HCT116 (cell line): Measurements from ENCODE around the gene PRG2.

Experiments
- ELF1 ChIP-seq: IDR thresholded peaks from 2 replicates; pipeline ENCODE4 v1.6.1; 2012; ENCODE audit warnings: low read depth, borderline replicate concordance
- EZH2 ChIP-seq: fragments of 200-600 bp; sonication (generic); IDR thresholded peaks from 2 replicates; pipeline ENCODE4 v1.6.1; 2017; ENCODE audit warnings: antibody characterized with exemption, mixed run types
- FOSL1 ChIP-seq: IDR thresholded peaks from 2 replicates; pipeline ENCODE4 v1.6.1; 2012; ENCODE audit warnings: low read depth
- JUND ChIP-seq: IDR thresholded peaks from 2 replicates; pipeline ENCODE4 v1.6.1; 2012
- POLR2A ChIP-seq: IDR thresholded peaks from 2 replicates; pipeline ENCODE4 v1.7.0; 2011; ENCODE audit warnings: borderline replicate concordance; ENCODE audit not compliant: insufficient read depth, insufficient read length; ENCODE audit errors: extremely low read depth
- POLR2AphosphoS5 ChIP-seq: IDR thresholded peaks from 2 replicates; pipeline ENCODE4 v1.6.1; 2011; ENCODE audit warnings: mild to moderate bottlenecking, low read depth, low read length, moderate library complexity
- SP1 ChIP-seq: IDR thresholded peaks from 2 replicates; pipeline ENCODE4 v1.6.1; 2012; ENCODE audit warnings: low read depth
- TCF7L2 ChIP-seq: IDR thresholded peaks from 2 replicates; pipeline ENCODE4 v1.7.0; 2011; ENCODE audit warnings: borderline replicate concordance, inconsistent platforms; ENCODE audit not compliant: insufficient read depth, insufficient read length; ENCODE audit errors: extremely low read depth
- YY1 ChIP-seq: IDR thresholded peaks from 2 replicates; pipeline ENCODE4 v1.6.1; 2011; ENCODE audit warnings: low read length, low read depth, moderate library complexity, mild to moderate bottlenecking; ENCODE audit not compliant: insufficient replicate concordance; ENCODE audit errors: extremely low read depth
- ZNF274 ChIP-seq: fragments of 200-500 bp; sonication (Bioruptor generic); IDR thresholded peaks from 2 replicates; pipeline ENCODE4 v1.6.1; 2014; ENCODE audit warnings: mild to moderate bottlenecking, low read depth, low read length, inconsistent platforms
- TF ChIP-seq, protein P1 (sequence below), 3 experiments: fragments of 200-600 bp in 1 of 3; sonication (generic) in 1 of 3; IDR thresholded peaks in 2 of 3; conservative IDR thresholded peaks in 1 of 3; 2 replicates each; pipeline ENCODE4 v1.5.1; 2012 to 2017; ENCODE audit warnings: low read depth in 2 of 3, low read length in 2 of 3, antibody characterized with exemption in 1 of 3, borderline replicate concordance in 1 of 3, control low read depth in 1 of 3, mild to moderate bottlenecking in 1 of 3, mixed read lengths in 1 of 3, mixed run types in 1 of 3, moderate library complexity in 1 of 3; ENCODE audit not compliant: insufficient read depth in 1 of 3
- TF ChIP-seq, protein P2 (sequence below): IDR thresholded peaks from 2 replicates; pipeline ENCODE4 v1.6.1; 2011; ENCODE audit warnings: mild to moderate bottlenecking, low read length, moderate library complexity; ENCODE audit not compliant: insufficient replicate concordance; ENCODE audit errors: extremely low read depth
- TF ChIP-seq, protein P3 (sequence below): IDR thresholded peaks from 2 replicates; pipeline ENCODE4 v1.6.1; 2012; ENCODE audit warnings: low read depth
- TF ChIP-seq, protein P4 (sequence below): IDR thresholded peaks from 2 replicates; pipeline ENCODE4 v1.6.1; 2012

DNA sequence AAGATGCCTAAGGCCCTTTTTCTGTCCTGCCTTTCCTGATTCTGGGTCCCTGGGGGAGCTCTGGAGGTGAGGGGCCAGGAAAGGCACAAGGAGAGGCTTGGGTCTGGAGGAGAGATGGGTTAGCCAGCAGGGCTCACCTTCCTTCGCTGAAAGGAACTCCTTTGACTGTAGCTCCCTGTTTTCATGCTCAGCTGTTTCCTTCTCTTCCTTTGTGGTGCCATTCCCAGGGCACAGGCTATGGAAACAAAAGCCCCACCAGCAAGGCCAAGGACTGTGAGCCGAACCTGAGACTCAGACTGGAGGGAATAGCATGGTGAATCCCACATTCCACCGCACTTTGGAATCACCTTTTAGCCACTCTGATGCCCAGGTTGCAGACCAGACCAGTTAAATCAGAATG, 26.0 kb upstream of the PRG2 start:
- TF ChIP-seq, protein P1, sequence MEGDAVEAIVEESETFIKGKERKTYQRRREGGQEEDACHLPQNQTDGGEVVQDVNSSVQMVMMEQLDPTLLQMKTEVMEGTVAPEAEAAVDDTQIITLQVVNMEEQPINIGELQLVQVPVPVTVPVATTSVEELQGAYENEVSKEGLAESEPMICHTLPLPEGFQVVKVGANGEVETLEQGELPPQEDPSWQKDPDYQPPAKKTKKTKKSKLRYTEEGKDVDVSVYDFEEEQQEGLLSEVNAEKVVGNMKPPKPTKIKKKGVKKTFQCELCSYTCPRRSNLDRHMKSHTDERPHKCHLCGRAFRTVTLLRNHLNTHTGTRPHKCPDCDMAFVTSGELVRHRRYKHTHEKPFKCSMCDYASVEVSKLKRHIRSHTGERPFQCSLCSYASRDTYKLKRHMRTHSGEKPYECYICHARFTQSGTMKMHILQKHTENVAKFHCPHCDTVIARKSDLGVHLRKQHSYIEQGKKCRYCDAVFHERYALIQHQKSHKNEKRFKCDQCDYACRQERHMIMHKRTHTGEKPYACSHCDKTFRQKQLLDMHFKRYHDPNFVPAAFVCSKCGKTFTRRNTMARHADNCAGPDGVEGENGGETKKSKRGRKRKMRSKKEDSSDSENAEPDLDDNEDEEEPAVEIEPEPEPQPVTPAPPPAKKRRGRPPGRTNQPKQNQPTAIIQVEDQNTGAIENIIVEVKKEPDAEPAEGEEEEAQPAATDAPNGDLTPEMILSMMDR (IDR thresholded peaks at IDR 0.05 in 2 of 3, conservative IDR thresholded peaks at IDR 0.05 in 1 of 3; ENCODE audit: borderline replicate concordance in 1 of 3, insufficient read depth in 1 of 3, low read depth in 2 of 3, low read length in 2 of 3) = no peak
- TF ChIP-seq, protein P2, sequence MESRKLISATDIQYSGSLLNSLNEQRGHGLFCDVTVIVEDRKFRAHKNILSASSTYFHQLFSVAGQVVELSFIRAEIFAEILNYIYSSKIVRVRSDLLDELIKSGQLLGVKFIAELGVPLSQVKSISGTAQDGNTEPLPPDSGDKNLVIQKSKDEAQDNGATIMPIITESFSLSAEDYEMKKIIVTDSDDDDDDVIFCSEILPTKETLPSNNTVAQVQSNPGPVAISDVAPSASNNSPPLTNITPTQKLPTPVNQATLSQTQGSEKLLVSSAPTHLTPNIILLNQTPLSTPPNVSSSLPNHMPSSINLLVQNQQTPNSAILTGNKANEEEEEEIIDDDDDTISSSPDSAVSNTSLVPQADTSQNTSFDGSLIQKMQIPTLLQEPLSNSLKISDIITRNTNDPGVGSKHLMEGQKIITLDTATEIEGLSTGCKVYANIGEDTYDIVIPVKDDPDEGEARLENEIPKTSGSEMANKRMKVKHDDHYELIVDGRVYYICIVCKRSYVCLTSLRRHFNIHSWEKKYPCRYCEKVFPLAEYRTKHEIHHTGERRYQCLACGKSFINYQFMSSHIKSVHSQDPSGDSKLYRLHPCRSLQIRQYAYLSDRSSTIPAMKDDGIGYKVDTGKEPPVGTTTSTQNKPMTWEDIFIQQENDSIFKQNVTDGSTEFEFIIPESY = no peak
- no peak for TF ChIP-seq POLR2A
- no peak for TF ChIP-seq JUND
- TF ChIP-seq, protein P3, sequence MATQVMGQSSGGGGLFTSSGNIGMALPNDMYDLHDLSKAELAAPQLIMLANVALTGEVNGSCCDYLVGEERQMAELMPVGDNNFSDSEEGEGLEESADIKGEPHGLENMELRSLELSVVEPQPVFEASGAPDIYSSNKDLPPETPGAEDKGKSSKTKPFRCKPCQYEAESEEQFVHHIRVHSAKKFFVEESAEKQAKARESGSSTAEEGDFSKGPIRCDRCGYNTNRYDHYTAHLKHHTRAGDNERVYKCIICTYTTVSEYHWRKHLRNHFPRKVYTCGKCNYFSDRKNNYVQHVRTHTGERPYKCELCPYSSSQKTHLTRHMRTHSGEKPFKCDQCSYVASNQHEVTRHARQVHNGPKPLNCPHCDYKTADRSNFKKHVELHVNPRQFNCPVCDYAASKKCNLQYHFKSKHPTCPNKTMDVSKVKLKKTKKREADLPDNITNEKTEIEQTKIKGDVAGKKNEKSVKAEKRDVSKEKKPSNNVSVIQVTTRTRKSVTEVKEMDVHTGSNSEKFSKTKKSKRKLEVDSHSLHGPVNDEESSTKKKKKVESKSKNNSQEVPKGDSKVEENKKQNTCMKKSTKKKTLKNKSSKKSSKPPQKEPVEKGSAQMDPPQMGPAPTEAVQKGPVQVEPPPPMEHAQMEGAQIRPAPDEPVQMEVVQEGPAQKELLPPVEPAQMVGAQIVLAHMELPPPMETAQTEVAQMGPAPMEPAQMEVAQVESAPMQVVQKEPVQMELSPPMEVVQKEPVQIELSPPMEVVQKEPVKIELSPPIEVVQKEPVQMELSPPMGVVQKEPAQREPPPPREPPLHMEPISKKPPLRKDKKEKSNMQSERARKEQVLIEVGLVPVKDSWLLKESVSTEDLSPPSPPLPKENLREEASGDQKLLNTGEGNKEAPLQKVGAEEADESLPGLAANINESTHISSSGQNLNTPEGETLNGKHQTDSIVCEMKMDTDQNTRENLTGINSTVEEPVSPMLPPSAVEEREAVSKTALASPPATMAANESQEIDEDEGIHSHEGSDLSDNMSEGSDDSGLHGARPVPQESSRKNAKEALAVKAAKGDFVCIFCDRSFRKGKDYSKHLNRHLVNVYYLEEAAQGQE = no peak
- TF ChIP-seq SP1 = no peak
- no peak for TF ChIP-seq EZH2
- TF ChIP-seq TCF7L2 = no peak
- no peak for TF ChIP-seq FOSL1
- TF ChIP-seq, protein P4, sequence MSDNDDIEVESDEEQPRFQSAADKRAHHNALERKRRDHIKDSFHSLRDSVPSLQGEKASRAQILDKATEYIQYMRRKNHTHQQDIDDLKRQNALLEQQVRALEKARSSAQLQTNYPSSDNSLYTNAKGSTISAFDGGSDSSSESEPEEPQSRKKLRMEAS = no peak
- TF ChIP-seq YY1 = no peak
- TF ChIP-seq ZNF274 = no peak
- no peak for TF ChIP-seq POLR2AphosphoS5
- no peak for TF ChIP-seq ELF1
